Activated CD8-positive, alpha-beta memory T cell treated with anti-CD3 and anti-CD28 coated beads, Interleukin-2, amount 10 ng/mL, durations not matched to agents 7 days and 5 days (primary cell): ENCODE measurements around the gene IGSF21. TPM values are rescaled to one million over a fixed set of nuclear protein-coding genes. Genes with fewer than 3 reads are reported as not detected.

ENCODE experiments used
- ATAC-seq: fragments of 150-1000 bp; cut with Tn5 transposase; one replicate; pipeline ENCODE4 v1.10.0; 2021; ENCODE audit warnings: moderate library complexity
- CTCF ChIA-PET: fragments of 350-600 bp; sonication (Branson Sonifier 250); formaldehyde crosslinking; loops from one replicate; lab custom pipeline; 2021; ENCODE audit warnings: antibody characterized with exemption; lab: Charles Lee
- DNase-seq: peaks from one replicate; pipeline ENCODE4 v3.0.0-alpha.2; 2020
- H3K27ac Mint-ChIP-seq: one replicate; pipeline ENCODE4 v1.8.0; 2021; ENCODE audit warnings: mild to moderate bottlenecking, mixed read lengths
- H3K27me3 Mint-ChIP-seq: one replicate; pipeline ENCODE4 v1.8.0; 2021; ENCODE audit warnings: mixed read lengths
- H3K36me3 Mint-ChIP-seq: one replicate; pipeline ENCODE4 v1.8.0; 2021; ENCODE audit warnings: mild to moderate bottlenecking, mixed read lengths
- H3K4me1 Mint-ChIP-seq: one replicate; pipeline ENCODE4 v1.8.0; 2021; ENCODE audit warnings: mixed read lengths
- H3K4me3 Mint-ChIP-seq: one replicate; pipeline ENCODE4 v1.8.0; 2021; ENCODE audit warnings: mild to moderate bottlenecking, moderate library complexity, mixed read lengths
- H3K9me3 Mint-ChIP-seq: one replicate; pipeline ENCODE4 v1.8.0; 2022; ENCODE audit warnings: low read depth, mixed read lengths
- total RNA-seq, 2 experiments: library from RNA; stranded (reverse); gene quantifications; one replicate each; pipeline ENCODE4 v1.2.3, GENCODE V29; 2021

Gene IGSF21
- total RNA-seq, 2 experiments from 2014 or later: not detected

DNA sequence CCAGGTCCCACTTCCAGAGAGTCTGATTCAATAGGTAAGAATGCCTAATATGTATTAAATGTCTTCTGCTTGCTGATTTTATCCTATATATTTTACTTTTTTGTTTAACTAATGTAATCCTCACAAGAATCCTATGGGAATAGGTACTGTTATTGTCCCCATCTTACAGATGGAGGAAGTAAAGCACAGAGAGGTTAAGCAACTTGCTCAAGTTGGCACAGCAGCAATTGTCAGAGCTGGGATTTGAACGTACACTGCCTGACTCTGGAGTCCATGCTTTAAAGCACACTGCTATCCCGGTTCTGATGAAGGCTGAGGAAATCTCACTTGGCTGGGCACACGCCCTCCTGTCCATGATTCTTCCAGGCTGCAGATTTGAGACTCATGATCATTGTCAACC lies 62.8 kb downstream of the IGSF21 start:
- H3K4me3 Mint-ChIP-seq: no peak overlapping the region
- CTCF ChIA-PET: no interaction called here
- no peaks in the 10 kb centered on the region for H3K4me1 Mint-ChIP-seq
- DNase-seq (no peak), ATAC-seq (no peak)
- no peaks in the 10 kb centered on the region for H3K36me3 Mint-ChIP-seq
- no peaks in the 10 kb centered on the region for H3K27me3 Mint-ChIP-seq
- no peaks in the 10 kb centered on the region for H3K9me3 Mint-ChIP-seq
- H3K27ac Mint-ChIP-seq: no peak overlapping the region

GRCh38 chr1:18174037-18174436 lies 66.4 kb downstream of the IGSF21 start:
- Mint-ChIP-seq H3K4me1 (no peaks in the 10 kb centered on the region), H3K9me3 (no peaks in the 10 kb centered on the region), H3K4me3 (no peak overlapping the region), H3K36me3 (no peaks in the 10 kb centered on the region), H3K27me3 (peaks cover 10% of the 10 kb centered on the region), H3K27ac (no peak overlapping the region)
- CTCF ChIA-PET: no interaction called here
- ATAC-seq: no peak
- DNase-seq: no peak

- Mint-ChIP-seq H3K4me1 (no peaks in the 10 kb centered on the region), H3K27me3 (peaks cover 10% of the 10 kb centered on the region), H3K36me3 (no peaks in the 10 kb centered on the region), H3K9me3 (no peaks in the 10 kb centered on the region), H3K4me3 (no peak overlapping the region), H3K27ac (no peak overlapping the region)
- CTCF ChIA-PET: no interaction called here
- DNase-seq (no peak), ATAC-seq (no peak)
Measured at GRCh38 chr1:18175051-18175450, 67.5 kb downstream of the IGSF21 start.

DNA sequence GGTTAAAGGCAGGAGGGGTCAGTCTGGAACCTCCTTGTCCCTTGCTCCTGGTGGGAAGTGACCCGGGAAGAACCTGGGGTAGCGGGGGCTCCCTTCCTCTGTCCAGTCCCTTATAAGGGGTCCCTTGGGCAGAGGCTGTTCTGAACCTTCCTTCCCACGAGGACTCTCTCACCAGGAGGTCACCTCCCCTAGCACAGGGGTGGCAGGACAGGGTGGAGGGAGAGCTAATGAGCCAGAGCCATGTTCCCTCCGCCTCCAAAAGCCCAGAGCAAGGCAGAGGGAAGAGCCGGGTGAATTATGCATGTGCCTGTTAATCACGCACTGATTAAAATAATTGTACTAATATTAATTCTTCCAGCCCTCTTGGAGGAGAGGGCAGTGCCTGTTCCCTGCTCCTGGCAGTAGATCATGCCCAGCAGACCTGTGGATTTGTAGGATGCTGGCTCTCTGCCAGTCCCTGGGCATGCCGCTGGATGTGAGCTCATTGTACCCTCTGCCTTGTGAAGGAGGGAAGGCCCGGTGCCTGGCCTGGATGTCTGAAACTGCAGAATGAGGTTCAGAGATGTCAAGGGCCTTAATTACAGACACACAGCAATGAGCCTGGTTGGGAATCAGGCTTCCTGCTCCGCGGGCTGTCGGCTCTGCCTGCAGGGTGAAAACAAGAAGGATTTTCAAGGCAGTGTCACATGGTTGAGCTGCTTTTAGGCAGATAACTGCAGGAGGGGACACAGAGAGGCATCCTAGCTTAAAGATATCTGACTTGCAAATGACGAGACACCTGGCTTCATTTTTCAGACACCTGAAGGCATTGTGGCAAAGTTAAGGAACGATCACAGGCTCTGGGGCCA lies 68.2 kb downstream of the IGSF21 start:
- CTCF ChIA-PET: no interaction called here
- Mint-ChIP-seq H3K27ac (no peak overlapping the region), H3K27me3 (peaks cover 10% of the 10 kb centered on the region), H3K4me3 (no peak overlapping the region), H3K9me3 (no peaks in the 10 kb centered on the region), H3K36me3 (no peaks in the 10 kb centered on the region), H3K4me1 (no peaks in the 10 kb centered on the region)
- no peak for DNase-seq
- ATAC-seq: no peak

DNA sequence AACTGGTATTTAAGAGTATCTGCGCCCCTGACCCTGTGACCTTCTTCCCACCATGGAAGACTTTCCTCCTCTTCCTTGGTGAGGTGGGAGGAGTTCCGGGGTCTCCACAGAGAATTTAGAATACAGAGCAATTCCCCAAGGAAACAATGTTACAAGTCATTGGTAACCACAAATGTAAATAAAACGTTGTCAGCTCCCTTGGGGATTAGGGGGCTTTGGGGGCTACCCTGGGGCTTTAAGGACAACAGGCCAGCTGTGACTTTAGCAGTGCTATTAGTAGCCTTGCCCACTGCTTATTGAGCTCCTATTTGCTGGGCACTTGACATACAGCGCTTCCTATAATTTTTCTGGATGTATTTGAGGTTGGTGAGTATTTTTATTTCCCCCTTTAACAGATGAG lies 69.0 kb downstream of the IGSF21 start:
- CTCF ChIA-PET: no interaction called here
- H3K4me1 Mint-ChIP-seq: no peaks in the 10 kb centered on the region
- no peak for DNase-seq
- H3K36me3 Mint-ChIP-seq: no peaks in the 10 kb centered on the region
- H3K27me3 Mint-ChIP-seq: peaks cover 10% of the 10 kb centered on the region
- H3K9me3 Mint-ChIP-seq: no peaks in the 10 kb centered on the region
- H3K4me3 Mint-ChIP-seq: no peak overlapping the region
- no peak for ATAC-seq
- no peak overlapping the region for H3K27ac Mint-ChIP-seq

DNA sequence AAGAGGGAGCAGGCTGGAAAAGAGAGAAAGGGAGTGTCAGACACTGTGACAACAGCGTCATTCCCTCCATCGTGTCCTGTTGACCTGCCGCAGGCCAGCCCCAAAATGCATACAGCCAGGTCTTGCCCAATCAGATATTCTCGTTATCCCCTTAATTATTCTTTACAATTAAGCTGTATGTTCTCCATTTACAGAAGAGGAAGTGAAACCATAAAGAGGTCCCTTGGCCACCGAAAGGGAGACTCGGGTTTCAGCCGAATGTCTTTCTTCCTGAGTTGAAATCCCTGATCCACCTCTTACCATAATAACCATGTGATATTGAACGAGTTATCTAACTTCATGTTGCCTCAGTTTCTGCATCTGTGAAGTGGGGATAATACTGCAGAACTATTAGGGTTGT lies 70.5 kb downstream of the IGSF21 start:
- DNase-seq (no peak), ATAC-seq (no peak)
- CTCF ChIA-PET: no interaction called here
- H3K4me3 Mint-ChIP-seq: no peak overlapping the region
- peaks cover 10% of the 10 kb centered on the region for H3K27me3 Mint-ChIP-seq
- H3K27ac Mint-ChIP-seq: no peak overlapping the region
- no peaks in the 10 kb centered on the region for H3K36me3 Mint-ChIP-seq
- no peaks in the 10 kb centered on the region for H3K9me3 Mint-ChIP-seq
- H3K4me1 Mint-ChIP-seq: no peaks in the 10 kb centered on the region

DNA sequence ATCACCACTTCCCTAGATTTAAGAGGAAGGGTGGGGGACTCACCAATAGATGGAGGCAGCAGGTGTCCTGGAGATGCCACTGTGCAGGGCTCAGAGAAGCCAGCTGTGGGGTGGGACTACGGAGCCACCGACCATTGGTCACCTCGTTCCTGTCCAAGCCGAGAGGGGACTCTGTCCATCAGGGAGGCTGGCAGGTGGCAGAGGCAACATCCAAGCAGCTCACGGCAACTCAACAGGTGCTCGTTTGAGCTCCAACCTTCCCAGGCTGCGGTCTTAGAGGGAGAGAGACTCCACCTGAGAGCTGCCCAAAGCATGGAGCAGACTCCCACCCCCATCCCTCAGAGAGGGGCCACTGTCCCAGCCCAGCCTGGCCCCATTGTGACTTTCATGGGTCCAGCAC lies 71.4 kb downstream of the IGSF21 start:
- no peaks in the 10 kb centered on the region for H3K4me1 Mint-ChIP-seq
- no peak overlapping the region for H3K4me3 Mint-ChIP-seq
- no peaks in the 10 kb centered on the region for H3K9me3 Mint-ChIP-seq
- H3K27ac Mint-ChIP-seq: no peak overlapping the region
- CTCF ChIA-PET: no interaction called here
- H3K36me3 Mint-ChIP-seq: no peaks in the 10 kb centered on the region
- ATAC-seq (no peak), DNase-seq (no peak)
- peaks cover 10% of the 10 kb centered on the region for H3K27me3 Mint-ChIP-seq

DNA sequence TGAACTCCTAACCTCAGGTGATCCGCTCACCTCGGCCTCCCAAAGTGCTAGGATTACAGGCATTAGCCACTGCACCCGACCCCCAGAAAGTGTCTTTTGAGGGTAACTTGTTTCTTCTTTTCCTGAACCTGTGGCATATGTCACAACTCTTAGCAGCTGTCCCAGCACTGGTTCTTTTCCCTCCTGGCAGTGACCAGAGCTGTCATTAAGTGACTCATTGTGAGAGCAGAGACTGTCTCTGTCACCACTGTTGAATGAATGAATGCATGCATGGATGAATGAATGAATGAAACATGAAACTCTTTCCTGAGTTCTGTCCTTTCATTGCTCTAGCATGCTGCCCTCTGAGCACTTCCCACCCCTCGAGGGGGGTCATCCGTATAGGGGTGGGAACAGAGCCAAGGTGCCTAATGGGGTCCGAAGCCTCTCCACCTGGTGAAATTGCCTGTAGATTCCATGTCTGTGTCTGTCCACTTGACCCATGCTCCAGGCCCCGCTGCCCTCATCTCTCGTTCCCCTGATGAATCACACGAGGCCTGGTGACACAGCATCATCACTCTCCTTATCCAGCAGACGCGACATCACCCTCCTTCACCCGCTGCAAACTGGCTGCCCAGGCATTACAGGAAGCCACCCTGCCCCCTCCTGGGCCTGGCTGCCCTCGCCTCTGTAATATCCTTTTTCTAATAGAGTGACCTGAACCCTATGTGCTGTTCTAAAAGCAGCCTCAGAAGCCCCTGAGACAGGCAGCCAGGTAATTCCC lies 75.0 kb downstream of the IGSF21 start:
- Mint-ChIP-seq H3K4me1 (no peaks in the 10 kb centered on the region), H3K9me3 (no peaks in the 10 kb centered on the region), H3K36me3 (no peaks in the 10 kb centered on the region), H3K27me3 (peaks cover 8% of the 10 kb centered on the region), H3K27ac (no peak overlapping the region), H3K4me3 (no peak overlapping the region)
- ATAC-seq (no peak), DNase-seq (no peak)
- CTCF ChIA-PET: no interaction called here

GRCh38 chr1:18183533-18183932 lies 75.9 kb downstream of the IGSF21 start:
- DNase-seq (no peak), ATAC-seq (no peak)
- CTCF ChIA-PET: no interaction called here
- no peak overlapping the region for H3K4me3 Mint-ChIP-seq
- H3K4me1 Mint-ChIP-seq: no peaks in the 10 kb centered on the region
- no peaks in the 10 kb centered on the region for H3K9me3 Mint-ChIP-seq
- no peak overlapping the region for H3K27ac Mint-ChIP-seq
- no peaks in the 10 kb centered on the region for H3K36me3 Mint-ChIP-seq
- no peaks in the 10 kb centered on the region for H3K27me3 Mint-ChIP-seq

DNA sequence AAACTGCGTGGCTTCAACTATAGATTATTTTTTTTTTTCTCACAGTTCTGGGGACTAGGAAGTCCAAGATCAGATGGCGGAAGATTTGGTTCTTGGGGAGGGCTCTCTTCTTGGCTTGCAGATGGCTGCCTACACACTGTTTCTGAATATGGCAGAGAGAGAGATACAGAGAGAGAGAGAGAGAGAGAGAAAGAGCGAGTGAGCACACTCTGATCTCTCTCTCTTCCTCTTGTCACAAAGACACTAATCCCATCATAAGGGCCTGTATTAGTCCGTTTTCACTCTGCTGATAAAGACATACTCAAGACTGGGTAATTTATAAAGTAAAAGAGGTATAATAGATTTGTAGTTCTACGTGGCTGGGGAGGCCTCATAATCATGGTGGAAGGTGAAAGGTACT lies 79.5 kb downstream of the IGSF21 start:
- H3K27me3 Mint-ChIP-seq: no peaks in the 10 kb centered on the region
- no peak overlapping the region for H3K4me3 Mint-ChIP-seq
- no peaks in the 10 kb centered on the region for H3K9me3 Mint-ChIP-seq

DNA sequence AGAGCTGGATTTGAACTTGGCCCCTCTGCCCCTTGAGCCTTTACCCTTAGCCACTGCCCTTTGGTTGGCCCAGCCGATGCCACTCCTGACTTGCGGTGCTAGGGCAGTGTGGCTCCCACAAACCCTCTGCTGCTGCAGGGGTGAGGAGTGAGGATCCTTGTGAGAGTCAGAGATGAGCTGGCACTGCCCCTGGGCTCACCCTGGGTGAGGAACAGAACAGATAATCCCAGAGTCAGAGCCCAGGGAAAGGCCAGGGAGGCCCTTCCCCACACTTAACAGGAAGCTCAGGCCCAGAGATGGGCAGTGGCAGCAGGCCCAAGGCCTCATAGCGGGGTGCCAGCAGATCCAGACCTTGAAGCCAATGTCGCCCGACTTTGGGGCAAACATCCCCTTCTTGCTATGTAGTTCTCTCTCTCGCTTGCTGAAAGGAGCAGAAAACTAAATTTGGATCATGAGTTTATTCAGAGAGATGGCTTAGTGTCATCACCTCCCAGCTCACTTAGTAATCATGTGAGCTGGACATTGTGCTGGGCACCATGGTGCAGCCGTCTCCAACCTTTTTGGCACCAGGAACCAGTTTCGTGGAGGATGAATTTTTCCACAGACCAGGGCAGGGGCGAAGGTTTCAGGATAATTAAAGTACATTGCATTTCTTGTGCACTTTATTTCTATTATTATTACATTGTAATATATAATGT lies 81.4 kb downstream of the IGSF21 start:
- Mint-ChIP-seq H3K27ac (no peak overlapping the region), H3K4me1 (no peaks in the 10 kb centered on the region), H3K9me3 (no peaks in the 10 kb centered on the region), H3K36me3 (no peaks in the 10 kb centered on the region), H3K27me3 (peaks cover 3% of the 10 kb centered on the region), H3K4me3 (no peak overlapping the region)
- CTCF ChIA-PET: no interaction called here
- DNase-seq (no peak), ATAC-seq (no peak)

More for the DNA sequence above, 79.5 kb downstream of the IGSF21 start:
- CTCF ChIA-PET: no interaction called here
- DNase-seq (no peak), ATAC-seq (no peak)
- Mint-ChIP-seq H3K36me3 (no peaks in the 10 kb centered on the region), H3K4me1 (no peaks in the 10 kb centered on the region), H3K27ac (no peak overlapping the region)

DNA sequence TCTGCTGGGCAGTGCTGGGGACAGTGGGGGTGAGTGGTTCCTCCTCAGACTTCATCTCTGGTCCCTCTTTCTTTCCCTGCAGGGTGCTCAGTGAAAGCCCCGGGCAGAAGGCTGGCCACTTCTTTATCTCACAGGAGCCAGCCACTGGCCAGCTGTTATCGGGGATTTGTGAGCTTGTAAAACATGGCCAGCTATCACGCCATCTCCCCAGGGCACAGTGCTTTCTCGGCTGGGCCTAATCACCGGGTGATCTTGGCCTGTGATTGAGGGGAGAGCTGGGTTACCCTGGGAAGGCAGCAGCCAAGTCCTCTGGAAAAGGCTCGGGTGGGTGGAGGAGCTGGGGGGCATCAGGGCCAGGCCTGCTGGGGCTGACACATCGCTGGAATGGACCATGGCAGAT lies 83.0 kb downstream of the IGSF21 start:
- no peaks in the 10 kb centered on the region for H3K4me1 Mint-ChIP-seq
- no peak overlapping the region for H3K27ac Mint-ChIP-seq
- no peaks in the 10 kb centered on the region for H3K36me3 Mint-ChIP-seq
- DNase-seq (no peak), ATAC-seq (no peak)
- peaks cover 5% of the 10 kb centered on the region for H3K27me3 Mint-ChIP-seq
- CTCF ChIA-PET: no interaction called here
- H3K4me3 Mint-ChIP-seq: no peak overlapping the region
- H3K9me3 Mint-ChIP-seq: no peaks in the 10 kb centered on the region

DNA sequence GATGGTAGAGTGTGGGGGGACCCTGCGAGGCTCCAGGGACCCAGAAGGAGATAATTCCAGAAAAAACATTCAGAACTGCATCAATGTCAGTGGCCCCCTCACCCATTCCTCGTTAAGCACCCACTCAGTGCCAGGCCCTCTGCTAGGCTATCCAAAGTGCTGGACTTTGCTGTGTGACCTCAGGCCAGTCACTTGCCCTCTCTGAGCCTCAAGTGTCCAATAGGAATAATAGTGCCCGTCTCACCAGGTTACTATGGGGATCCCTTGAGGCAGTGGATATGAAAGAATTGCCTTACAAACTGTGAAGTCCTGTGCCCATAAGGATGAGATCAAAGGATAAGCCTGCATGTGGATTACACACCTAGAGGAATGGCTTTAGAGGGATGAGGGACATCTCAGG lies 83.4 kb downstream of the IGSF21 start:
- CTCF ChIA-PET: no interaction called here
- no peak for ATAC-seq

More for the DNA sequence above, 83.4 kb downstream of the IGSF21 start:
- Mint-ChIP-seq H3K9me3 (no peaks in the 10 kb centered on the region), H3K4me1 (no peaks in the 10 kb centered on the region), H3K4me3 (no peak overlapping the region), H3K36me3 (no peaks in the 10 kb centered on the region), H3K27ac (no peak overlapping the region), H3K27me3 (peaks cover 9% of the 10 kb centered on the region)
- DNase-seq: no peak
